HEK293T (cell line): Measurements from ENCODE around the gene KASH5.

Experiments
- CTCF ChIA-PET: fragments of 350-600 bp; formaldehyde crosslinking; extraction: SDS; loops from one replicate; lab custom pipeline; 2021; ENCODE audit warnings: antibody characterized with exemption, inconsistent platforms; lab: Yijun Ruan, JAX
- POLR2A ChIA-PET: fragments of 350-600 bp; formaldehyde crosslinking; extraction: SDS; loops from one replicate; lab custom pipeline; 2020; ENCODE audit warnings: antibody characterized with exemption, inconsistent platforms; lab: Yijun Ruan, JAX
- DNase-seq: peaks from one replicate; pipeline ENCODE4 v3.0.0; 2012; ENCODE audit warnings: mixed read lengths; ENCODE audit errors: extremely low spot score
- ARNT ChIP-seq: fragments of 450-650 bp; IDR thresholded peaks from 2 replicates; pipeline ENCODE4 v1.6.1; 2017; ENCODE audit warnings: mild to moderate bottlenecking
- BHLHE40 ChIP-seq: fragments of 450-650 bp; IDR thresholded peaks from 2 replicates; pipeline ENCODE4 v1.6.1; 2016; ENCODE audit warnings: mild to moderate bottlenecking, moderate library complexity, borderline replicate concordance
- CTBP1 ChIP-seq: fragments of 450-650 bp; IDR thresholded peaks from 2 replicates; pipeline ENCODE4 v1.6.1; 2016; ENCODE audit warnings: borderline replicate concordance
- ELF4 ChIP-seq: fragments of 450-650 bp; IDR thresholded peaks from 2 replicates; pipeline ENCODE4 v1.6.1; 2017; ENCODE audit warnings: antibody characterized with exemption
- FOXA1 ChIP-seq: fragments of 450-650 bp; IDR thresholded peaks from 2 replicates; pipeline ENCODE4 v1.6.1; 2016; ENCODE audit warnings: mild to moderate bottlenecking
- FOXK2 ChIP-seq: fragments of 450-650 bp; IDR thresholded peaks from 2 replicates; pipeline ENCODE4 v1.6.1; 2016; ENCODE audit warnings: mild to moderate bottlenecking
- FOXM1 ChIP-seq: fragments of 450-650 bp; IDR thresholded peaks from 2 replicates; pipeline ENCODE4 v1.6.1; 2017; ENCODE audit warnings: mild to moderate bottlenecking, borderline replicate concordance
- HDGF ChIP-seq: fragments of 450-650 bp; IDR thresholded peaks from 2 replicates; pipeline ENCODE4 v1.6.1; 2017; ENCODE audit warnings: antibody characterized with exemption, borderline replicate concordance
- L3MBTL2 ChIP-seq: fragments of 450-650 bp; conservative IDR thresholded peaks from 2 replicates; pipeline ENCODE4 v1.6.1; 2016; ENCODE audit warnings: mild to moderate bottlenecking
- LEF1 ChIP-seq: fragments of 450-650 bp; IDR thresholded peaks from 2 replicates; pipeline ENCODE4 v1.6.1; 2017; ENCODE audit warnings: mild to moderate bottlenecking, borderline replicate concordance
- NFRKB ChIP-seq: fragments of 450-650 bp; IDR thresholded peaks from 2 replicates; pipeline ENCODE4 v1.6.1; 2016; ENCODE audit warnings: mild to moderate bottlenecking, moderate library complexity
- SP1 ChIP-seq: fragments of 450-650 bp; IDR thresholded peaks from 2 replicates; pipeline ENCODE4 v1.6.1; 2017
- SUZ12 ChIP-seq: fragments of 450-650 bp; IDR thresholded peaks from 2 replicates; pipeline ENCODE4 v1.6.1; 2016; ENCODE audit warnings: mild to moderate bottlenecking
- TARDBP ChIP-seq: fragments of 450-650 bp; IDR thresholded peaks from 2 replicates; pipeline ENCODE4 v1.6.1; 2016
- ZNF384 ChIP-seq: fragments of 450-650 bp; IDR thresholded peaks from 2 replicates; pipeline ENCODE4 v1.6.1; 2016
- TF ChIP-seq, protein P1 (sequence below): fragments of 450-650 bp; IDR thresholded peaks from 2 replicates; pipeline ENCODE4 v1.6.1; 2016

The KASH5 gene

DNA sequence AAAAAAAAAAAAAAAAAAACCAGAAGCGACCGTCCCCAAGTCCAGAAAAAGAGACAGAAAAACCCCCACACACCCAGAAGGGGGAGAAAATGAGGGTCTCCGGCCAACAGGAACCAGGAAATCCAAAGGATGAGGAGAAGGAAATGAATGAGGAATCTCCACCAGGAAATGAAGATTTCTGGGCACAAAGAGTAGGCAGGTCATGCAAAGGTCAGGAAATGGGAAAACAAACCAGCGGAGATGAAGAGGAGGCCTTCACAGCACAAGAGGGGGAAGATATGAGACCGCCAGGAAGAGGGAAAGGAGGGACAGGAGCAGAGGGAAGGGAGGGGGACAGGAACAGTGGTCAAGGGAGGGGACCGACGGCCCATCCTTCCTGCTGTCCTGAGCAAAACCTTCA lies 31.7 kb upstream of the KASH5 start:
- TF ChIP-seq ZNF384 (no peak), FOXA1 (no peak), FOXK2 (no peak), ELF4 (no peak), BHLHE40 (no peak), FOXM1 (no peak), LEF1 (no peak), ARNT (no peak), SUZ12 (no peak), HDGF (no peak), CTBP1 (no peak), NFRKB (no peak), L3MBTL2 (no peak), SP1 (no peak), TARDBP (no peak)
- TF ChIP-seq, protein P1, sequence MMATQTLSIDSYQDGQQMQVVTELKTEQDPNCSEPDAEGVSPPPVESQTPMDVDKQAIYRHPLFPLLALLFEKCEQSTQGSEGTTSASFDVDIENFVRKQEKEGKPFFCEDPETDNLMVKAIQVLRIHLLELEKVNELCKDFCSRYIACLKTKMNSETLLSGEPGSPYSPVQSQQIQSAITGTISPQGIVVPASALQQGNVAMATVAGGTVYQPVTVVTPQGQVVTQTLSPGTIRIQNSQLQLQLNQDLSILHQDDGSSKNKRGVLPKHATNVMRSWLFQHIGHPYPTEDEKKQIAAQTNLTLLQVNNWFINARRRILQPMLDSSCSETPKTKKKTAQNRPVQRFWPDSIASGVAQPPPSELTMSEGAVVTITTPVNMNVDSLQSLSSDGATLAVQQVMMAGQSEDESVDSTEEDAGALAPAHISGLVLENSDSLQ = no peak
- no peak for DNase-seq
- ChIA-PET POLR2A (no interaction called here), CTCF (no interaction called here)

DNA sequence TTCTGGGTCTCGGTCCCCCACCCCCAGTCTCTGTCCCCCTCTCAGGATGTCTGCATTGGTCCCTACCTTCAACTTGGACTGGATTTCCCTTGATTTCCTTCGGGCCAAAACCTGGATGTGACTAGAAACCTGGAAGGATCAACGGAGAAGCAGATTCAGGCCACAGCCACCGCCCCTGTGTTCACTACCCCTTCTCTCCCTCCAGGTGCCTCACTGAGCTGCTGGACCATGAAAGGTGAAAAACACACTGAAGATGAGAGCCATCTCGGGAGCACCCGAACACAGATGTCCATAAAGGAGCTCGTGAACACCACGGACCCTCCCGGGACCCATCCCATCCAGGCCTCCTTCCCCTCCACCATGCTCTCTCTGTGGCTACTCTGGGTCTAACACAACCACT lies 30.9 kb upstream of the KASH5 start:
- TF ChIP-seq LEF1 (no peak), CTBP1 (no peak), SP1 (no peak), NFRKB (no peak)
- ChIA-PET POLR2A (no interaction called here), CTCF (no interaction called here)
- DNase-seq = no peak

DNA sequence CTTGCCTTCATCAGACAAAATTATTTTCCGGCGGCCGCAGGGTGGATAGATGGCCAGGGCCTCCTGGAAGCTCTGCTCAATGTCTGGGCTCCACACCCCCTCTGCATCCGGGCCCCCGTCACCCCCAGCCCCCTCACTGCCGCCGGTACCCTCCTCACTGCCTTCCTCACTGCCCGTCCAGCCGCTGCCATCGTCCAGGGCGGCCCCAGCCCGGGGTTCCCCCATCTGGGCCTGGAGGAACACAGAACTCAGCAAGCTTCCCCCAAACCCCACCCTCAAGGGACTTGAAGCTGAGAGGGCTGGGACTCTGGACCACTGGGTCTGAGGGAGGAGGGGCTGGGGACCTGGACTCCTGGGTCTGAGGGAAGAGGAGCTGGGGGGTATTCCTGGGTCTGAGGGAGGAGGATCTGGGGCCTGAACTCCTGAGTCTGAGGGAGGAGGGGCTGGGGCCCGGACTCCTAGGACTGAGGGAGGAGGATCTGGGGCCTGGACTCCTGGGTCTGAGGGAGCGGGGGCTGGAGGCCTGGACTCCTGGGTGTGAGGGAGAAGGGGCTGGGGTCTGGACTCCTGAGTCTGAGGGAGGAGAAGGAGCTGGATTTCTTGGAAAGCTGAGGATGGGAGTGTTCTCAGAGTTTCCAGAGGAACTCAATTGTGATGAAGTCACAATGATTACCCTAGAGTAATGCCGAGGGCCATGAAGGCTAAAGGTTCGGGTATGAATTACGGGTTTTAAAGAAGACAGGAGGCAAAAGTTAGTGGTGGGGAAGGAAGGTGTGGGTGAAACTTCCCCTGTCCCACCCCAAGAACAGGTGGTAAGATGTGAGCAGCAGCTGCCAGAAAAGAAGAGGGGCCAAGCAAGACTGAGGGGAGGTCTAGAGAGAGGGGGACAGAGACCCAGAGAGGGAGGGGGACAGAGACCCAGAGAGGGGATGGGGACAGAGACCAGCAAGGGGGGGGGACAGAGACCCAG lies 27.9 kb upstream of the KASH5 start:
- TF ChIP-seq FOXM1 = no peak
- ChIA-PET CTCF (interaction anchor here (0.7 kb wide), 1 partner anchor 92 kb away, joined by 3 read pairs; no protein-coding TSS in a partner anchor), POLR2A (interaction anchor here (1.5 to 1.7 kb wide), 2 partner anchors 25 to 92 kb away, joined by 3 to 5 read pairs; partner anchors contain the start of genes CD37 and PIH1D1)
- DNase-seq = no peak

DNA sequence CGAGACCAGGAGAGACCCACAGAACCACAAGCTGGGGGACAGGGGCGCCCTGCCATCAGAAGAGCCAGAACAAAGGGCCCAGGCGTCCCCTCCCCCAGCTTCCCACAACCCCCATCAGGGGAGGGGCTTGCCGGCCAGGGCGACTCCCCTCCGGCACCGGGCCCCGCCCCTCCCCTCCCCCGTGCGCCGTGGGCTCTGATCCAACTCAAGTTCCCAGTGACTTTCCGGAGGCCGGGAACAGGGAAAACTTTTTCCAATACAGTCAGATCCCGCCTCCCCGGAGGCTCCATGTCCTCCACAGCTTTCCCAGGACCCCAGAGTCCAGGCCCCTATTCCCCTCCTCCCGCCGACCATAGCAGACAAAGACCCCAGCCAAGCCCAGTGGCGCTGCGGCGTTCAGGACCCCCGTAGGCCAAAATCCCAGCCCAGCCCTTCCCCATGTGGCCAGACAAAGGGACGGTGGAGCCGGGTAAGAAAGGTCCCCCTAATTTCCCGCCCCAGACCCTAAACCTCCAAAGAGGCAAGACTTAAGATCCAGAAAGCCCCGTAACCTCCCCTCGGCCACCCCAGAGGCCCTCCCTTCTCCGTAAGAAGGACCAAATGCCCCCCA lies 26.5 kb upstream of the KASH5 start:
- TF ChIP-seq LEF1 = no peak
- no peak for TF ChIP-seq TARDBP
- TF ChIP-seq FOXK2 = no peak
- TF ChIP-seq, protein P1 = no peak
- no peak for TF ChIP-seq ZNF384
- TF ChIP-seq FOXA1 = no peak
- TF ChIP-seq NFRKB = no peak
- TF ChIP-seq SP1 = no peak
- TF ChIP-seq HDGF = no peak
- no peak for TF ChIP-seq L3MBTL2
- no peak for TF ChIP-seq ARNT
- TF ChIP-seq ELF4 = no peak
- TF ChIP-seq BHLHE40 = no peak
- TF ChIP-seq CTBP1 = no peak
- no peak for TF ChIP-seq FOXM1
- TF ChIP-seq SUZ12 = no peak
- ChIA-PET POLR2A (interaction anchor here (0.9 to 1.7 kb wide), 4 partner anchors 42 to 134 kb away, joined by 3 to 5 read pairs (median 4); partner anchors contain the start of genes ALDH16A1, PIH1D1 and RPS11), CTCF (no interaction called here)
- DNase-seq = peak; percentile 69

DNA sequence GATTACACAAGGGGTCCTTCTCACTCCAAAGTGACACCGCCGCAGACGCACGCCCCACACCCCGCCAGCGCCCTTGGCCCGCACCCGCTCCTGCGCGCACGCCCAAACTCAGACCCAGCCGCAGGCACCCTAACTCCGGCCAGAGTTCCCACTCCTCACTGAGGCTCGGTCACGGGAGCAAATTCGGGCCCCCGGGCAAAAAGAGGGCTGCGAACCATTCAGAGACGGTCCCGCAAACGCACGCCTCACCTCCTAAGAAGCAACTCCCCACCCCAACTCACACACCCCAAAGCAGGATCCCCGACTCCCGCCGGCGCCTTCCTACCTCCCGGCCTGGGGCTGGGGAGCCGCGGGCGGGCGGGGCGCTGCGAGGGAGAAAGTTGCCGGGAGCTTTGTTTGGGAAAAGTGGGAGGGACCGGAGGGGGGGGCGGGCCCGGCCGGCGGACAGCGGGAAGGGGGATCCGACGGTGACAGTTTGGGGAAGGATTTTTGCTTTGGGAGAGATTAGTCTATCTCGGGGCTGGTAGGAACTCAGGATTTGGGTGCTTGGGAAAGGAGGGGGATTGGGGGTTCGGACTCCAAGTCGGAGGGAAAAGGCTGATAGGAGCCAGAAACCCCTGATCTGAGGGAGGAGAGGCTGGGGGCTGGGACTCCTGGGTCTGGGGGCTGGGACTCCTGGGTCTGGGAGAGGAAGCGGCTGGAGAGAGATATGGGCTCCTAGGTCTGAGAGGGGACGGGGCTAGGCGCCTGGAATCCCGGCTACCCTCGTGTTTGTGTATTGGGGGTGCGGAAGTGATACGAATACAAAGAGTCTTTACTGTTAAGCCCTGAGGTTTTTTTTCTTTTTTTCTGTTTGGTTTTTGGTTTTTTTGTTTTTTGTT lies 25.8 kb upstream of the KASH5 start, which contains the start of gene TEAD2:
TEAD2 (minus strand) TSS at position 369 of the 881 bp plus-strand sequence. CDS start 2,341 bp downstream, outside the sequence.
- DNase-seq = peak; percentile 67
- CTCF ChIA-PET = interaction anchor here (0.7 to 0.9 kb wide), 2 partner anchors 31 to 42 kb away, joined by 3 to 4 read pairs; no protein-coding TSS in a partner anchor
- POLR2A ChIA-PET = interaction anchor here (1.0 to 1.7 kb wide), 2 partner anchors 91 to 134 kb away, joined by 3 to 4 read pairs; partner anchors contain the start of genes ALDH16A1 and RPS11
- TF ChIP-seq, protein P1 = no peak
- TF ChIP-seq CTBP1 = no peak
- peak; percentile 86 for TF ChIP-seq ZNF384
